HFF-Myc (cell line): ENCODE data around the gene RAB11FIP3.
"Not testable (repeated sequence)": the region's sequence is repeated elsewhere in the genome, so short reads cannot be mapped to it uniquely, and the experiment has no call there.

Source experiments
- DNase-seq: peaks from one replicate; pipeline ENCODE4 v3.0.0-alpha.2; 2011; ENCODE audit warnings: low read depth; ENCODE audit errors: extremely low read depth
- H3K4me3 ChIP-seq: replicated peaks from 2 replicates; pipeline ENCODE4 v1.5.1; 2011; ENCODE audit warnings: low read depth, mild to moderate bottlenecking, control low read depth, low read length
- CTCF ChIP-seq: IDR thresholded peaks from 2 replicates; pipeline ENCODE4 v1.5.1; 2012; ENCODE audit warnings: mild to moderate bottlenecking, low read depth, low read length, control low read depth; ENCODE audit errors: missing control alignments

The RAB11FIP3 gene

GRCh38 chr16:489606-490005 is 64.2 kb downstream of the RAB11FIP3 start:
- H3K4me3 ChIP-seq = no peak overlapping the region
- DNase-seq = no peak
- no peak for TF ChIP-seq CTCF

- no peak overlapping the region for H3K4me3 ChIP-seq
- TF ChIP-seq CTCF = no peak
- DNase-seq = no peak
Observed at GRCh38 chr16:490768-491167, 65.3 kb downstream of the RAB11FIP3 start.

GRCh38 chr16:491220-491919 is 65.9 kb downstream of the RAB11FIP3 start:
- no peak for DNase-seq
- H3K4me3 ChIP-seq = no peak overlapping the region
- no peak for TF ChIP-seq CTCF

GRCh38 chr16:492211-492875 is 66.9 kb downstream of the RAB11FIP3 start:
- TF ChIP-seq CTCF = no peak
- DNase-seq = no peak
- H3K4me3 ChIP-seq = no peak overlapping the region

- not testable (repeated sequence) for DNase-seq, H3K4me3 ChIP-seq
Observed at GRCh38 chr16:494676-495075, 69.2 kb downstream of the RAB11FIP3 start.

- H3K4me3 ChIP-seq = no peak overlapping the region
- no peak for DNase-seq
- peak; percentile 62 for TF ChIP-seq CTCF
Observed at GRCh38 chr16:495127-495748, 69.8 kb downstream of the RAB11FIP3 start.

- DNase-seq = no peak
- H3K4me3 ChIP-seq = no peak overlapping the region
- TF ChIP-seq CTCF = no peak
Observed at GRCh38 chr16:496097-496886, 70.8 kb downstream of the RAB11FIP3 start.
